ENCODE data around the gene FPGS.

The FPGS gene

GRCh38 chr9:127856094-127856728, 53.5 kb downstream of the FPGS start:
- no peak for DNase-seq (ENCODE audit: low read depth in 2 of 2, low spot score in 1 of 2)

- DNase-seq (ENCODE audit: low read depth in 2 of 2, low spot score in 1 of 2): no peak
These were observed 54.0 kb downstream of the FPGS start for GRCh38 chr9:127856729-127857116.

DNA sequence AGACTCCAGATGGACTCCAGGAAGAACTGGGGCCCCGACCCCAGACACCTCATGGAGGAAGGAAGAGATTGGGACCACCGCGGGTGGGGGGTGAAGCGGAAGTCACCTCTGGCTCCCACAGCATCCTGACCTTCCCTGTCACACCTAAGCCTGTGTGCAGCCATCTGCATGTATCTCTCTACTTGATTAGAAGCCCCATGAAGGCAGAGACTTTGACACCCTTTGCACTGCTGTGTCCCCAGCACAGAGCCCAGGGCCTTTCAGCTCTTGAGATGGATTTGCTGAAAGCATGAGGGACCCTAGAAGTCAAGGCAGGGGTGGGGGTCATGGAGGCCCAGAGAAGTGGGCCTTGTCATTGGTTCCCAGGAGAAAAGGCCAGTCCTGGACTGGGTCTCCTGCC, 54.6 kb downstream of the FPGS start:
- no peak for DNase-seq (ENCODE audit: low read depth in 2 of 2, low spot score in 1 of 2)

DNA sequence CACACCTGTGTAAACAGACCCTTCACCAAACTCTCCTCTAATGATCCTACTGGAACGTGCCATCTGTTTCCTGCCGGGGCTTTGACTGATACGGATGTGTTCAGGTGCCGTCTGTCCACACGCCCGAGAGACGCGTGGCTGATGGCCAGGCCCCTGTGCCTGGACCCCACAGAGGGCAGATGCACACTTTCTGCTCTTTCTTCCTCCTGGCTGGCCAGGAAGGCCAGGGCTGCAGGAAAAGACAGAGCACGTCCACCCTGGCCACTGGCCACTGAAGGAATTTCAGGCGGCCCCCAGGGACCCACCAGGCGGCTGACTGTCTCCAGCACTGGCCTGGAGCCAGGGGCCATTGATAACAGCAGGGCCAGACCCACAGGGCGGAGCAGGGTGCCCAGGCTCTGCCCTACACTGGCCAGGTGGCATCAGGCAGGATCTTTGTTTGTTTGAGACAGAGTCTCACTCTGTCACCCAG, 55.4 kb downstream of the FPGS start:
- no peak for DNase-seq (ENCODE audit: low read depth in 2 of 2, low spot score in 1 of 2)

DNA sequence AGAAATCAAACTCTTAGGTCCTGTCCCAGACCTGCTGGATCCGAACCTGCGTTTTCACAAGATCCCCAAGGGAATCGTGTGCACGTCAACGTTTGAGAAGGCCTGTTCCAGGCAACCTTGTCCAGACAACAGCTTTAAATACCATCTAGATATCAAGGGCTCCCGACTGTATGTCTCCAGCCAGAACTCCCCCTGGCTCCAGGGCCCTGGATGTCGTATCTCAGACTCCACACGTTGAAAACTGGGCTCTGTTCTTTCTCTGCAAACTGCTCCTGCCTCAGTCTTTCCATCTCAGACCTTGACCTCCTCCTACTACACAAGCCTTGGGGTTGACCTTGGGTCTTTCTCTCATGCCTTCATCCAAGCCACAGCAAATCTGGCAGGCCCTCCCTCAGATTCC, 57.6 kb downstream of the FPGS start:
- no peak for DNase-seq (ENCODE audit: low read depth in 2 of 2, low spot score in 1 of 2)

DNA sequence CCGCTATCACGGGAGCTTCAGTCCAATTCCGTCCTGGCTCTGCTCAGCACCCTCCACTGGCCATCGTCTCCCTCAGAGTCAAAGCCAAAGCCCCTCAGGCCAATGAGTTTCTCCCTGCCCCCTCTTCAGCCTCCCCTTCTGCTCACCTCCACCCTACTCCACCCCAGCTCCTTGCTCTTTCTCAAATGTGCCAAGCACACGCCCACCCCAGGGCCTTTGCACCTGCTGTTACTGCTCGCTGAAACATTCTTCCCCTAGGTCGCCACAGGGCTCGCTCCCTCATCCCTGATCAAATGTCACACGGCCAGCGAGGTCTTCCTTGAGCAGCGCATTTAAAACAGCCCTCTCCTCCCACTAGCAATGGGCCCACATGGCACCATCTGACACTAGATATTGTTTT, 58.1 kb downstream of the FPGS start:
- no peak for DNase-seq (ENCODE audit: low read depth in 2 of 2, low spot score in 1 of 2)

DNA sequence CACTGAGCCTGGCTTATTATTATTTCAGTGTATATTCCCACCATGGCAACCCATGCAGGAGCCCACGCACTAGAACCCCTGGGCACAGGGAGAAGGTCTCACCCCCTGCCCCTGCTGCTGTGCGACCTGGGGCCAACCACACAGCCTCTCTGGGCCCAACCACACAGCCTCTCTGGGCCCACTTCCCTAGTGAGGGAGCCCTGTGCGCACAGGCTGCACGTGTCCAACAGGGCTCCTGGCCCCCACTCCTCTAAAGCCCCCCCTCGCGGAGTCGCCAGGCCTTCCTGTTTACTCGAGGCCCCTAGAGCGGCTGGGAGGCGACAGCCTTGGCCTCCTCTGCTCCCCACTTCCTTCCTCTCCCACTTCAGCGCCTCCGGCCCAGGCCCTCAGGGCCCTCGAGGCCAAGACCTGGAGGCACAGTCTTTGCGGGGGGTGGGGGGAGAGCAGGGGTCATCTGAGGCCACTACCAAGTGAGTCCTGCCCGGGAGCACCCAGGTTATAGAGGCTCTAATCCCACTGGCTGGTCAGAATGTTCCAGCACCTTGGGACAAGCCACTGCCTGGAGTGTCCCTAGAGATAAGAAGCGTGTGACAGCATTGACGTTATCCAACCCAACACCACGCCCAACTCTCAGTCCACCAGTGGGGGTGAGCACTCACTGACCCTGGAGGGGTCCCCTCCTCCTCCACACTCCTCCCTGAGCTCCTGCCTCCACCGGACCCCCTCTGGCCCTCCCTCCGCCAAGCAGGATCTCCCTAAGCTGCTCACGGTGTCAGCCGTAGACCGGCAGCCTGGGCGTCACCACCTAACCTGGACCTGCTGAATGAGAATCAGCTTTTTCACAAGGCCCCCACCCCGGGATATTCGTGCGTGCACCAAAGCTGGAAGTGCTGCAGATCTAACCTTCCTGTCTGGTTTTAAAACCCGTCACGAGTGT, 59.7 kb downstream of the FPGS start:
- peak in 1 of 2 donors; percentile 20 for DNase-seq (ENCODE audit: low read depth in 2 of 2, low spot score in 1 of 2)

GRCh38 chr9:127863191-127863621, 60.5 kb downstream of the FPGS start:
- DNase-seq (ENCODE audit: low read depth in 2 of 2, low spot score in 1 of 2): no peak
